CD4-positive, alpha-beta T cell treated with Interleukin-6 at 100 ng/mL for 8 hours (primary cell): ENCODE measurements around the gene PRSS27.

ENCODE experiments used
- DNase-seq: peaks from one replicate; pipeline ENCODE4 v3.0.0-alpha.2; 2020; ENCODE audit warnings: mixed read lengths, low spot score

PRSS27 gene

GRCh38 chr16:2720064-2720457, at the start of gene PRSS27:
Gene PRSS27 (minus strand): TSS chr16:2720224. CDS start chr16:2720160, 64 bp downstream.
- no peak for DNase-seq

GRCh38 chr16:2769675-2770056, 49.6 kb upstream of the PRSS27 start:
- no peak for DNase-seq

GRCh38 chr16:2769100-2769529, 49.1 kb upstream of the PRSS27 start:
- DNase-seq = no peak

GRCh38 chr16:2768403-2769089, 48.5 kb upstream of the PRSS27 start:
- no peak for DNase-seq

- DNase-seq = no peak
Measured at GRCh38 chr16:2767891-2768290, 47.9 kb upstream of the PRSS27 start.

GRCh38 chr16:2767140-2767731, 47.2 kb upstream of the PRSS27 start:
- no peak for DNase-seq

- DNase-seq = no peak
Measured at GRCh38 chr16:2766430-2767139, 46.6 kb upstream of the PRSS27 start.

GRCh38 chr16:2765462-2766404, 45.7 kb upstream of the PRSS27 start:
- no peak for DNase-seq

- no peak for DNase-seq
Measured at GRCh38 chr16:2764718-2765117, 44.7 kb upstream of the PRSS27 start.

- DNase-seq = no peak
Measured at GRCh38 chr16:2763173-2763572, 43.1 kb upstream of the PRSS27 start.

- no peak for DNase-seq
Measured at GRCh38 chr16:2762711-2763110, 42.7 kb upstream of the PRSS27 start.

- DNase-seq = no peak
Measured at GRCh38 chr16:2761886-2762583, 42.0 kb upstream of the PRSS27 start.

GRCh38 chr16:2761472-2761871, 41.4 kb upstream of the PRSS27 start:
- DNase-seq = no peak

- no peak for DNase-seq
Measured at GRCh38 chr16:2757344-2757743, 37.3 kb upstream of the PRSS27 start.

- DNase-seq = no peak
Measured at GRCh38 chr16:2756288-2757015, 36.4 kb upstream of the PRSS27 start.

- DNase-seq = no peak
Measured at GRCh38 chr16:2755158-2755557, 35.1 kb upstream of the PRSS27 start.

- no peak for DNase-seq
Measured at GRCh38 chr16:2753733-2754020, 33.7 kb upstream of the PRSS27 start.

- peak; percentile 55 for DNase-seq
Measured at GRCh38 chr16:2752850-2753732, 33.1 kb upstream of the PRSS27 start.

- peak; percentile 93 for DNase-seq
Measured at GRCh38 chr16:2752035-2752849, 32.2 kb upstream of the PRSS27 start, which contains the start of gene SRRM2. Gene SRRM2 (plus strand): TSS chr16:2752638. CDS start chr16:2756365, 3,727 bp downstream.
